HEK293 (cell line): ENCODE results near the gene ENAM.

Experiments
- CTCF ChIA-PET: fragments of 350-600 bp; formaldehyde crosslinking; extraction: SDS; loops from one replicate; lab custom pipeline; 2021; ENCODE audit warnings: antibody characterized with exemption; lab: Yijun Ruan, JAX
- POLR2A ChIA-PET: fragments of 300-600 bp; formaldehyde crosslinking; extraction: SDS; loops from one replicate; lab custom pipeline; 2020; ENCODE audit warnings: antibody characterized with exemption, inconsistent platforms; lab: Yijun Ruan, JAX
- H3K27ac ChIP-seq: fragments of 200-500 bp; sonication (Bioruptor generic); 2 replicates; pipeline ENCODE4 v1.5.1; 2014; ENCODE audit warnings: low read depth, low read length, control low read depth, inconsistent platforms; ENCODE audit errors: extremely low read depth
- H3K36me3 ChIP-seq, 2 experiments: fragments of 200-500 bp in 1 of 2; sonication (Bioruptor generic) in 1 of 2; 1 replicate in 1 of 2; 2 replicates in 1 of 2; pipeline ENCODE4 v1.5.1; 2014 to 2017; ENCODE audit warnings: inconsistent platforms in 2 of 2, low read length in 2 of 2; ENCODE audit not compliant: control insufficient read depth in 2 of 2, insufficient read depth in 1 of 2
- H3K4me1 ChIP-seq: fragments of 200-500 bp; sonication (Bioruptor generic); 2 replicates; pipeline ENCODE4 v1.5.1; 2014; ENCODE audit warnings: mild to moderate bottlenecking, low read length, inconsistent platforms; ENCODE audit not compliant: control insufficient read depth, insufficient read depth
- H3K4me3 ChIP-seq: 2 replicates; pipeline ENCODE4 v1.5.1; 2011; ENCODE audit warnings: low read depth, mild to moderate bottlenecking, control low read depth, low read length, moderate library complexity
- H3K9me3 ChIP-seq: fragments of 200-500 bp; sonication (Bioruptor generic); 2 replicates; pipeline ENCODE4 v1.5.1; 2014; ENCODE audit warnings: low read depth, low read length, inconsistent platforms; ENCODE audit not compliant: control insufficient read depth, insufficient read depth
- ATF2 ChIP-seq: fragments of 450-650 bp; formaldehyde crosslinking; IDR thresholded peaks from 2 replicates; pipeline ENCODE4 v1.5.1; 2016; ENCODE audit warnings: missing biosample characterization, missing genetic modification characterization, low read depth
- BCL11A ChIP-seq: fragments of 450-650 bp; formaldehyde crosslinking; IDR thresholded peaks from 2 replicates; pipeline ENCODE4 v1.5.1; 2016; ENCODE audit warnings: low read depth, missing biosample characterization, missing genetic modification characterization
- EGR2 ChIP-seq: fragments of 450-650 bp; formaldehyde crosslinking; IDR thresholded peaks from 2 replicates; pipeline ENCODE4 v1.5.1; 2016; ENCODE audit warnings: low read depth, missing biosample characterization, missing genetic modification characterization
- GLI2 ChIP-seq: fragments of 450-650 bp; formaldehyde crosslinking; IDR thresholded peaks from 2 replicates; pipeline ENCODE4; 2017; ENCODE audit warnings: missing biosample characterization, missing genetic modification characterization, low read depth, borderline replicate concordance
- KLF16 ChIP-seq: fragments of 450-650 bp; formaldehyde crosslinking; IDR thresholded peaks from 2 replicates; pipeline ENCODE4 v1.5.1; 2017; ENCODE audit warnings: missing biosample characterization, missing genetic modification characterization
- KLF17 ChIP-seq: fragments of 450-650 bp; formaldehyde crosslinking; IDR thresholded peaks from 2 replicates; pipeline ENCODE4 v1.5.1; 2016; ENCODE audit warnings: missing biosample characterization, missing genetic modification characterization
- OSR2 ChIP-seq: fragments of 450-650 bp; formaldehyde crosslinking; IDR thresholded peaks from 2 replicates; pipeline ENCODE4 v1.5.1; 2016; ENCODE audit warnings: missing biosample characterization, missing genetic modification characterization
- PATZ1 ChIP-seq: fragments of 450-650 bp; formaldehyde crosslinking; IDR thresholded peaks from 2 replicates; pipeline ENCODE4 v1.5.1; 2016; ENCODE audit warnings: missing biosample characterization, missing genetic modification characterization
- SP7 ChIP-seq: fragments of 450-650 bp; formaldehyde crosslinking; IDR thresholded peaks from 2 replicates; pipeline ENCODE4 v1.5.1; 2016; ENCODE audit warnings: missing biosample characterization, missing genetic modification characterization
- YY2 ChIP-seq: fragments of 450-650 bp; formaldehyde crosslinking; IDR thresholded peaks from 2 replicates; pipeline ENCODE4 v1.5.1; 2016; ENCODE audit warnings: missing biosample characterization, missing genetic modification characterization
- ZNF174 ChIP-seq: fragments of 450-650 bp; formaldehyde crosslinking; IDR thresholded peaks from 2 replicates; pipeline ENCODE4 v1.5.0; 2017; ENCODE audit warnings: missing biosample characterization, mild to moderate bottlenecking, missing genetic modification characterization
- ZNF24 ChIP-seq: fragments of 450-650 bp; formaldehyde crosslinking; IDR thresholded peaks from 2 replicates; pipeline ENCODE4 v1.5.1; 2016; ENCODE audit warnings: missing biosample characterization, missing genetic modification characterization
- ZNF26 ChIP-seq: fragments of 450-650 bp; formaldehyde crosslinking; IDR thresholded peaks from 2 replicates; pipeline ENCODE4 v1.5.1; 2016; ENCODE audit warnings: missing biosample characterization, missing genetic modification characterization
- ZNF266 ChIP-seq: fragments of 450-650 bp; formaldehyde crosslinking; IDR thresholded peaks from 2 replicates; pipeline ENCODE4 v1.5.1; 2016; ENCODE audit warnings: missing biosample characterization, missing genetic modification characterization, low read depth
- ZNF335 ChIP-seq: fragments of 450-650 bp; formaldehyde crosslinking; conservative IDR thresholded peaks from 2 replicates; pipeline ENCODE4 v1.5.1; 2016; ENCODE audit warnings: missing biosample characterization, missing genetic modification characterization
- ZNF518A ChIP-seq: fragments of 450-650 bp; formaldehyde crosslinking; conservative IDR thresholded peaks from 2 replicates; pipeline ENCODE4 v1.5.1; 2016; ENCODE audit warnings: low read depth, missing biosample characterization, missing genetic modification characterization
- ZNF624 ChIP-seq: fragments of 450-650 bp; formaldehyde crosslinking; IDR thresholded peaks from 2 replicates; pipeline ENCODE4 v1.5.1; 2017; ENCODE audit warnings: missing biosample characterization, missing genetic modification characterization
- ZNF670 ChIP-seq: fragments of 450-650 bp; formaldehyde crosslinking; IDR thresholded peaks from 2 replicates; pipeline ENCODE4 v1.5.1; 2016; ENCODE audit warnings: missing biosample characterization, missing genetic modification characterization, low read depth
- ZNF692 ChIP-seq: fragments of 450-650 bp; formaldehyde crosslinking; IDR thresholded peaks from 2 replicates; pipeline ENCODE4 v1.5.1; 2016; ENCODE audit warnings: missing biosample characterization, missing genetic modification characterization
- ZNF704 ChIP-seq: fragments of 450-650 bp; formaldehyde crosslinking; IDR thresholded peaks from 2 replicates; pipeline ENCODE4 v1.5.1; 2016; ENCODE audit warnings: missing biosample characterization, missing genetic modification characterization
- ZNF747 ChIP-seq: fragments of 450-650 bp; formaldehyde crosslinking; IDR thresholded peaks from 2 replicates; pipeline ENCODE4 v1.5.1; 2016; ENCODE audit warnings: missing biosample characterization, missing genetic modification characterization

ENAM gene

GRCh38 chr4:70583952-70584834 lies 44.4 kb upstream of the ENAM start (continued):
- TF ChIP-seq ZNF518A (tag by site-specific recombination) (peak; percentile 55), YY2 (no peak), BCL11A (tag by site-specific recombination) (0 out of 2 replicates have a peak, but pooled peaks have one; percentile 71), ZNF24 (tag by site-specific recombination) (0 out of 2 replicates have a peak, but pooled peaks have one; percentile 51), KLF16 (tag by site-specific recombination) (0 out of 2 replicates have a peak, but pooled peaks have one; percentile 9), ZNF692 (tag by site-specific recombination) (peak; percentile 22; the same call in 1 of the 2 replicates), GLI2 (no peak), SP7 (tag by site-specific recombination) (peak; percentile 77; the same call in 1 of the 2 replicates), PATZ1 (tag by site-specific recombination) (peak; percentile 66; the same call in 1 of the 2 replicates), ZNF624 (tag by site-specific recombination) (no peak), EGR2 (no peak)
- TF ChIP-seq, all 188 proteins: peak for 36

GRCh38 chr4:70586841-70587240 lies 41.7 kb upstream of the ENAM start:
- TF ChIP-seq ZNF335 (tag by site-specific recombination) = no peak
- TF ChIP-seq ZNF266 (tag by site-specific recombination) = no peak
- TF ChIP-seq OSR2 = no peak
- TF ChIP-seq ZNF704 = no peak
- TF ChIP-seq KLF17 (tag by site-specific recombination) = no peak
- TF ChIP-seq ZNF670 (tag by site-specific recombination) = no peak
- no peak for TF ChIP-seq ZNF174
- no peak for TF ChIP-seq ZNF747 (tag by site-specific recombination)
- no peak for TF ChIP-seq ZNF26 (tag by site-specific recombination)
- no peak for TF ChIP-seq ATF2 (tag by site-specific recombination)
- Histone ChIP-seq H3K36me3 (no peaks in the 10 kb centered on the region), H3K4me3 (no peak overlapping the region), H3K4me1 (no peaks in the 10 kb centered on the region), H3K27ac (no peak overlapping the region), H3K9me3 (no peaks in the 10 kb centered on the region)
- CTCF ChIA-PET = no interaction called here
- POLR2A ChIA-PET = no interaction called here
